Jurkat, Clone E6-1 (cell line): ENCODE measurements around the gene ARHGAP26.

Experiments used
- DNase-seq: peaks from one replicate; pipeline ENCODE4 v3.0.0-alpha.2; 2011; ENCODE audit warnings: low read depth, low spot score
- H3K4me3 ChIP-seq: 2 replicates; pipeline ENCODE4 v1.5.1; 2011; ENCODE audit warnings: mild to moderate bottlenecking, low read length, control low read depth, moderate library complexity

Gene ARHGAP26

DNA sequence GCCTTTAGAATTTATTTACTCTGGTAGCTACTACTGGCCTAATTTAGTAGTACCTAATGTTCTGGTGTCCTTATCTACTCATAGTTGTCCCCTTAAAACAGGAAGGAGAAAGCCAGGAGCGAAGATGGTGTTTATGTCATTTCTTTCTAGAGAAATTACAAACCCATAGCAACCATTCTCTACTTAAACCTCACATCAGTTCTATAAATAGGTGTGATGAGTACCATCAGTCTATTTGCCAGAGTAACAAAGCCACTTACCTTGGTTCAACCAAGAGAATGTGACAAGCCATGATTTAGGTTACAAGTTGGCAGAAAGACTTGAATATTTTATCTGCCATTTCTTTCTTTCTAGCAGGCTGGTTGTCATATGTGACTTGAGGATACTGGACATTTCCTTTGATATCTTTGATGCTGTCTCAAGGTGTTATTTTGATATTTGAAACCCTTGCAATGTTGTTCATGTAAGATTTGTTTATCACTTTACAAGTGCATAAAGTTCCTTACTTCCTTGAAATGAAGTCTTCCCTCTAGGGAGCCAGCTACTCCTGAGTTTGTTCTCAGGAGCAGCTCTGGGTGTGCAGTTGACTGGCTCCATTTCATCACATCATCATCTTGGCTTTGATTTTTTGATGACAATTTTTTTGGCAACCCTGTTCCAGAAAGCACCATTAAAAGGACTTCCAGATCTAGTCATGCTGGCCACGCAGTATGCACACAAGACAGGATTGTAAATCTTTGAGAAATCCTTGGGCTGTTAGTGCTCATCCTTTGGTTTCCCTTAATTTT is 286.8 kb downstream of the ARHGAP26 start:
- no peak overlapping the region for H3K4me3 ChIP-seq
- no peak for DNase-seq

DNA sequence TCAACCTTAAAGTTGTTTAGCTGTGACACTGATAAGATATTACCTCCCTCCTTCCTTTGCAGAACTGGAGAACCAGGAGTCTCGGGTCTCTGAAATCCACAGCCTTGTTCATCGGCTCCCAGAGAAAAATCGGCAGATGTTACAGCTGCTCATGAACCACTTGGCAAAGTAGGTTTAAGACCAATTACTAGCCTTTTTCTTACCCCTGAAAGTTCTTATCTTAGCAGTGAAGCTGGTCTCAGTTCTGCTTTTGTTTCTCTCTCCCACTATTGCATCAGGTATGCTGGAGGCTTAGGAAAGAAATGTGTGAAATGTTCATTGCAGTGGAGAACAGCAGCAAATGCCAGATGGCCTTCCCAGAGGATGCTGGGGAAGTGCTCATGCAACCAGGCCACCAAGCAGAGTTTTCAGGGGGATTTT is 287.4 kb downstream of the ARHGAP26 start:
- DNase-seq: no peak
- no peak overlapping the region for H3K4me3 ChIP-seq

DNA sequence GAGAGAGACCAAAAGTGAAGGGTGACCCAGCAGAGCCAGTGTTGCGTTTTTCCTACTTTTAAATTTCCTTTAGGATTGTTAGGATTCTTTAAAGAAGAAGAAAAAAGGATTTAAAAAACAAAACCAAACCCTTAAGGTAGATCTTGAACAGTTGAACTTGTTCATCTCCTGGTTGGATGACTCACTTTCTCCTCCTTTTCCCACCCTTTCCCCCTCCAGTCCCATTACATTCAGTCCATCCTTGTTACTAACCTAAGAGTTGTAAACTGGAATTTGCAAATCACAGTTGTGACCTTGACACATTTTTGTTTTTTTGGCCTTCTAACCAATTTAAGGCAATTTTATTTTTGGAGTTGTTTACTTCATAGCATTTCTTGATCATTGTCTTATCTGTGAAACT is 289.2 kb downstream of the ARHGAP26 start:
- no peak overlapping the region for H3K4me3 ChIP-seq
- DNase-seq: no peak

DNA sequence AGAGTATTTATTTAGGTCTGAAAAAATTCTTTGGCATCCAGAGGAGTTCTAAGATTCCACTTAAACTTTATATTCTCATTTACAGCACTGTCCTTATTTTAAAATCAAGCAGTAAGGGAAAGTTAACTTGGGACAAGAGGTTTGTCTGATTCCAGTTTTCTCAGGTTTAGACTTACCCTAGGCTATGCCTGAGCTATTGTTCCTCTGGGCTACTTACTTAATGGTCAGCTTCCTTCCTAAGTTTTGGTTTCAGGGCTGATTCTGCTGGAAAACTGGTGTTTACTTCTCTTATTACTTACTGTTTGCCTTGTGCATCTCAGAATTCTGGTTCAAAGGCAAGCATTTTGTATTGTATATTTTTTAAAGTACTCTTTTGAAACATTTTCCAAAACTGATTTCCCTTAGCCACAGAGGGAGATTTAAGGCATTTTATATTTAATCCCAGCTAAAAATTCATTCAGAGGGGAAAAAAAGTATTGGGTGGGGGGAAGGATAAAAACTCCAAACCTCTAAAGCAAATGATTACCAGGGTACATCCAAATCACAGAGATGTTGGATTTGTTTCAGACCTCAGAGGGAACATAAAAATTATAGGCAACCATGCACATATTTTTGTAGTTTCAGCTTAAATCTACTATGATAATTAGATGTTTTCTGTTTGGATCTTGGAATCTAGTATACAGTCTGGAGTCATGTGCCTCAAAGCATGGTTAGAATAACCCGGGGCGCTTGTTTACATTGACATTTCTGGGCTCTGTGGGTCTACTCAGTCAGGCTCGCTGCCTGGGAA is 290.0 kb downstream of the ARHGAP26 start:
- no peak for DNase-seq
- no peak overlapping the region for H3K4me3 ChIP-seq

DNA sequence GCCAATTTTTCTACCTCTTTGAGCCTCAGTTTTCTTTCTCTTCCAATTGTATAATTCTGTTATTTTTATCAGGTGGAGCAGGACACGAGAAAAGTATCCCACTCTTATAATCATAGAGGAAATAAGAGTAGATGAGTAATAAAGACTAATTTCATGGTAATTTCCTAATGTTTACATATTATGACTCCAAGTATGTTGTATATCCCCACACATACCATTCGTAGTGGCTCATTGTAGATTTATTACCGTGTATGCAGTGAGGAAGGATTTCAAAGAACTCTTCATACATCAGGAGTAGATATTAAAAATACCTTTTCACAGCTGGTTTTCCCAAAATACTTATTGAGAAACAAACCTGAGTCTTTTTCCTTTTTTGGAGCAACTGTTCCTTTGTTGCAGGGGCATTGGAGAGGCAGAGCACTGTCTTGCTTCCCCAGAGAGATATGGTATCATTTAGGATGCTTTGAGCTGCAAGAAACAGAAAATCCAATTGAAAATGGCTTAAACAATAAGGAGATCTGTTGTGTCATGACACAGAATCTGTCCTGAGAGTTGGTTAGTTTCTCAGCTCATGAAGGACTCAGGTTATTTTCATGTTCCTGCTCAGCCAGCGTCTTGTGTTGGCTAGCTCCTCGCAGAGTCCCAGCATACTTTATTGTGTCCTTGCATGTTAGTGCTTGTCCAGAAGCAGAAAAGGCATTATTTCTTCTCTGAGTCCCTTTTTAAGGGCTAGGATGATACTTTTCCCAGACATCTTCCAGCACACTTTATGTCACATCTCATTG is 291.2 kb downstream of the ARHGAP26 start:
- no peak for DNase-seq
- H3K4me3 ChIP-seq: no peak overlapping the region

DNA sequence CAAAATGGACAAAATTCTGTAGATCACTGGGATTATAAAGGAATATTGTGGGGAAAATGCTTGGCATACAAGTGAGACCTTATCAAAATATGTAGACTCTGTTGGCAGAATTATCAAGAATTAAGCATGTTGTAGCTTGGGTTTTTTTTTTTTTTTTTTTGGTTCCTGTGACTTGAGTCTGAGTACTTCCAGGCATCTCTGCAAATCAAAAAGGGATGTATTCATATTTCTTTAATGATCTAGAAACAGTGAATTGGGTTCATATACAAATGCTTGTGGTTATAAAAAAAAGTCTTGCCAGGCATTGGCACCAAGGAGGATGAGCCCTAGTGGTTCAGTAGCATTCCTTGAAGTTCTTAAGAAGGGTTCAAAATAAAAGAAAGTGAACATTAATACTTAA is 292.2 kb downstream of the ARHGAP26 start:
- no peak overlapping the region for H3K4me3 ChIP-seq
- DNase-seq: no peak

DNA sequence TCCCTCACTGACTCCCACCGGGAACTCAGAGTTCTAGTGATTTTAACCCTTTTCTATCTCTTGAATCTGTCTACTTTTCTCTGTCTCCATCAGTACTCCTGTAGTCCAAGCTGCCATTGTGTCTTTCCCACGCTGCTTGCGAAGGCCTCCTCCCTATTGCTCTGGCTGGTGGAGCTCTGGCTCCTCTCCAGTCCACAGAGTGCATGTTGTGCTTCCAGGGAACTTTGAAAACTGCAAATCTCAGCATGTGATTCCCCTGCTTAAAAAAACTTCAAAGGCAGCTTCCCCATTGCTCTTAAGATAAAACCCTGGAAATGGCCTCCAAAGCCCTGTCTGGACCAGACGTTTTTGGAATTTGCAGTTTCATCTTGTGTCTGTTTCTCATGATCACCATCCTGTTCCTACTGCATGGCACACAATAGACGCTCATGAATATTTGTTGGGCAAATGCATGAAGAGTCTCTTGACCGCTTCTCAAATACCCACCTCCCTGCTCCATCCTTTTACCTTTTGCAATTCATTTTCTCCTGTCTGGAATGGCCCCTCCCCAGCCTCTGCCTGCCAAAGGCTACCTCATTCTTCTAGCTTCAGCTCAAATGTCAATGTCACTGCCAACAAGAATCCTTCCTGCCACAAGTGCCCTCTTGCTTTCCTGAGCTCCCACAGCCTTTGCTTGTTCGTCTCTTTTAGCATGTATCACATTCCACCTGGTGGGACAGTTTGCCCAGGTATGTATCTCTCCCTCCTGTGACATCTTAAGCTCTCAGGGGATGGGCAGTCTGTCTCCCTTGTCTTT is 293.2 kb downstream of the ARHGAP26 start:
- no peak for DNase-seq
- H3K4me3 ChIP-seq: no peak overlapping the region

DNA sequence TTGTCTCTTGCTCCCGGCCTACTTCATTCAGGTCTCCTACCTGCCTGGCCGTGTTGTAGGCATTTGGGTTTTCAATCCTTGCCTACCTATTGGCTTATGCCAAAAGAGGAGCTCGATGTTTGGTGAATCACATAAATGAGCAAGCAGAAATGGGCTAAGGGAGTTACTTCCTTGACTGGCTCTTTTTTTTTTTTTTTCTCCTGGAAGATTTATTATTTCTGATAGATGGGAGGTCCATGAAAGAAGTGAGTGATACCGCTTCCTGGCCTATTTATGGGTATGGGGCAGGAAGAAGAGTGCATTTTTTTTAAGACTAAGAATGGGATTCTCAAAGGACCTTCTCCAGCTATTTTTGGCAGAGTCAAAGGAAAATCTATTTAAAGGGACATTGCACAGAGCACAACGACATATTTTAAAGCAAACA is 294.1 kb downstream of the ARHGAP26 start:
- DNase-seq: no peak
- H3K4me3 ChIP-seq: no peak overlapping the region

DNA sequence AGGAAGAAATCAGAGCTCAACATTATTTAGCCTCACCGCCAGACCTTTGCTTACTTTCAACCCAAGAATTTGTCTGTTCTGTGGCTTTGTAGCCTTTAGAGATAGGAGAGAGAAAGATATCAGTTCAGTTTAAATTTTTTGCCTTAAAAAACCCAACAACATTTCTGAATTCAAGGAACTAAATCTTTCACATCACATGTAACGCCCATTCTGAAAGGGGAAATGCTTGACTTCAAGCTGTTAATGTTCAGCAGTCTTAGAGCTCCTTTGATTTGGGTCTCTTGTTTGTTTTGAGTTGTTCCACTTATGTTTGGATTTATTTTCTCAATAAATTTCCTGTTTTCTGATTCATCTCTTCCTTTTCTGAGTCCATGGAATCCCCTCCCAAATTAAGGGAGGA is 294.5 kb downstream of the ARHGAP26 start:
- H3K4me3 ChIP-seq: no peak overlapping the region
- no peak for DNase-seq

DNA sequence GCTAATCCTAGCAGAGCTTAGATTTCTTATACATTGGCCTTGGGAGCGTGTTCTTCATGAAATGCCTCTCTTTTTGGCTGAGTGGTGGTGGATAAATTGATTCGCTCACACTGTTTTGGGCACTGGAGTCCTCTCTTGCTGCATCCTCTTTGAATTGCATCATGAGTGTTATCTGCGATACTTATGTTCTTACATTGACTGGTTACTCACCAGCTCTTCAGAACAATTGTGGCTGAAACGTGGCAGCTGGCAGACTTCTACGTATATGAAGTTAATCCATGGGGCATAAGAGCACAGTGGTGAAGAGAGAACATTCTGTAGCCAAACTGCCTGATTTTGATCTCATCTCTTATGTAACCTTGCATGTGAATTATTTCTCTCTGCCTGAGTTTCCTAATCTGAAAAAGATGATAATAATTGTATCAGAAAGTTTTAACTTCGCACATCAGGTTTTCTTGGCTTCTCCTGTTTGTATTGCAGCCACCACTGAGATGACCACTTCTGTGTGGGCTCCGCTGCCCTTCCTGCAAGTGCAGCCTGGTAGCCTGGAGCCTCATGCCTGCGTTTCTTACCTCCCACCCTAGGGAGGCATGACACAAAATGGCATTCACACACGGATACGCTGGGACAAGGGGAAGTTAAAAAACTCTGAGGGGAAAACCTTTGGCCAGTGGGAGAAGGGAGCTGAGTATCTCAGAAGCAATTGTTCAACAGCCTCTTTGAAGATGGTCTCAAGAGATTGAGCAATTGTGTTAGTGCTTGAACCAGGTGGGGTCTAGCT is 295.2 kb downstream of the ARHGAP26 start:
- no peak for DNase-seq
- no peak overlapping the region for H3K4me3 ChIP-seq

DNA sequence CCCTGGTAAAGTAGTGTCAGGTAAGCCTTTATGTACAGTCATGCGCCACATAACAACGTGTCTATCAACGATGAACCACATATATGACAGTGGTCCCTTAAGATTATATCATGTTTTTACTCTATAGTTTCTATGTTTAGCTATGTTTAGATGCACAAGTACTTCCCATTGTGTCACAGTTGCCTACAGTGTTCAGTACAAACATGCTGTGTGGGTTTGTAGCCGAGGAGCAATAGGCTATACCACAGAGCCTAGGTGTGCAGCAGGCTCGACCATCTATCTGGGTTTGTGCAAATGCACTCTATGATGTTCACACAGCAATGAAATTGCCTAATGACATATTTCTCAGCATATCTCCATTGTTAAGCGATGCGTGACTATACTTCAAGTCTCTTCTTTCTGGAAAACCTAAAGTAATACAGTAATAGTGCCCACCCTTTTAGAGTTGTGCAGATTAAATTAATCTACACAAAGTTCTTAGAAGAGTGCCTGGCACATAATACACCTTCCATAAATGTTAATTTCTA is 295.9 kb downstream of the ARHGAP26 start:
- no peak overlapping the region for H3K4me3 ChIP-seq
- DNase-seq: no peak

DNA sequence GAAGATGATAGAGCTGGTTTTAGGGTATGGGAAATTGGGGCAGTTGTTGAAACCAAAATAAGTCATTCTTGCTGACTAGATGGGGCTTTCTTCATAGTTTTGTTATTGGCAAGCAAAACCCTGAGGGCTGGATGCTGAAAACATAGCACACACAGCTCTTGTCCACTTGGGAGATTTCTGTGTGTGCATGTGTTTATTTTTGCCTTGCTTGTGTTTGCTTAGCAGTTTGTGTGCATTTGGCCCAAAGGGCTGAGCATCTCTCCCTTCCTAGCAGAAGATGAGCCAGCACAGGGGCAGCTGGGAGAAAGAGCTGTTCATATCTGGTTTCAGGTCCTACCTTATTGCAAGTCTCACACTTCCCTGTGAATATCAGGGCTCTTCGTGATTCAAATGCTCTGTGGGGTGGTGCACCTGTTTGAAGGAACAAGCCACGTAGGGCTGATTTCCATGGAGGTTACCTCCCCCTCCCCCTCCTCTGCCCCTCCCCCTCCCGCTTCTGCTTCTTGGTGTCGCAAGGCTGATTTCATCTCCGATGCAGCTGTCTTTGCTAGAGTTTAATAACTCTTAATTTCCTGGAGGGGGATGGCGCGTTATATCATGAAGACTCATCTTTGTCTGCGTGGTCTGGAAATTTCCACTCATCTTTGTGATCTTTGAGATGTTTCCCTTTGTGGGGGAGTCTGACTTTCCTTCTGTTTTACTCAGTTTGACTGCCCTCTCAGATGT is 296.5 kb downstream of the ARHGAP26 start:
- peak; percentile 35 for DNase-seq
- H3K4me3 ChIP-seq: no peak overlapping the region

DNA sequence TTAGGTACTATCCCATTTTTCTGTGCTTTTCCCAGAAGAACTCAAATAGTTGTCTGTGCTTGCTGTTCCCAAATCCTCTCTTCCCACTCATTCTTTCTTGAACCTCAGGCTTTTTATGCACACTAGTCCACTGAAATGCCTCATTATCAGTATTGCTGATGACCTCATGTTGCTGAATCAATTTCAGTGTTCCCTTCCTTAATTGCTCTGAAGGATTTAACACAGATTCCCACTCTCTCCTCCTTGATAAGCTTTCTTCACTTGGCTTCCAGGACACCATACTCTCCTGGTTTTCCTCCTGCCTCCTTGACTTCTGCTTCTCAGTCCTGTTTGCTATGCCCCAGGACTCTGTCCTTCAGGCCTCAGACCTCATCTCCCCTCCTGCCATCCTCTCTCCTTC is 298.5 kb downstream of the ARHGAP26 start:
- DNase-seq: no peak
- H3K4me3 ChIP-seq: no peak overlapping the region

DNA sequence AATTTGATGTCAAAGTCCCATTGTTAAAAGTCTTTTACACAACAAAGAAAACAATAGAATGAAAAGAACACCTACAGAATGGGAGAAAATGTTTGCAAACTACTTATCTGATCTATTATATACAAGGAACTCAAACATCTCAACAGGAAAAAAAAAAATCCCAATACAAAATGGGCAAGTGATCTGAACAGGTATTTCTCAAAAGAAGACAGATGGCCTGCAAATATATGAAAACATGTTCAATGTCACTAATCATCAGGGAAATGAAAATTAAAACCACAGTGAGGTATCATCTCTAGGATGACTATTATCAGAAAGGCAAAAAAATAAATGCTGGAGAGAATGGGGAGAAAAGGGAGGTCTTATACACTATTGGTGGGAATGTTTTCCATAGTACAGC is 301.8 kb downstream of the ARHGAP26 start:
- no peak overlapping the region for H3K4me3 ChIP-seq
- DNase-seq: no peak

DNA sequence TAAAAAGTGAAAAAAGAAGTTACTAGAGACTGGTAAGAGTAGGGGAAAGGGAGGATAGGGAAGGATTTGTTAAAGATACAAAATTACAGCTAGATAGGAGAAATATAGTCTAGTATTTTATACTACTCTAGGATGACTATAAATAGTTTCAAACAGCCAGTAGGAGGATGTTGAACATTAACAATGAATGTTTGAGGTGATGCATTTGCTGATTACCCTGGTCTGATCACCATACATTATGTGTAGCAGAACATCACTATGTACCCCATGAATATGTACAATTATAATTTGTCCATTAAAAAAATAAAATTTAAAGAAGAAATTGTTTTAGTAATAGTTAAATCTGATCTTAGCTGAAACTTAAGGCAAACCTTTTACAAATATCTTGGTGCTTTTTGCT is 302.6 kb downstream of the ARHGAP26 start:
- H3K4me3 ChIP-seq: no peak overlapping the region
- no peak for DNase-seq

DNA sequence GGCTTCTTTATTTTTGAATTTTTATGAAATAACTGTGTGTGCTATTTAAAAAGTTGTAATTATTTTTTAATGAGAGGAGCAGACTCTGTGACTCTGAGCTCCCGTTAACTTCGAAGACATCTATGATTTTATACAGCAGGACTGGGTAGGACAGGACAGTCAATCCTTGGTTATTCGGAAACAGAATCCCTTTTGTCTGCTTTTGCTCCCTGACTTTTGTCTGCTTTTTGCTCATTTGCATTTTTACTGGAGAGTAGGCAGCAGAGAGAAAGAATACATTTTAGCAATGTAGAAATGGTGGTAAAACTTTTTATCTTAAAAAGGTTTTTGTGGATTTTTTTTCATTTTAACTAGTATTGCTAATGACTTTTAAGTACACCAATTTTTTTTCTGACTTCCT is 303.6 kb downstream of the ARHGAP26 start:
- no peak overlapping the region for H3K4me3 ChIP-seq
- DNase-seq: no peak

DNA sequence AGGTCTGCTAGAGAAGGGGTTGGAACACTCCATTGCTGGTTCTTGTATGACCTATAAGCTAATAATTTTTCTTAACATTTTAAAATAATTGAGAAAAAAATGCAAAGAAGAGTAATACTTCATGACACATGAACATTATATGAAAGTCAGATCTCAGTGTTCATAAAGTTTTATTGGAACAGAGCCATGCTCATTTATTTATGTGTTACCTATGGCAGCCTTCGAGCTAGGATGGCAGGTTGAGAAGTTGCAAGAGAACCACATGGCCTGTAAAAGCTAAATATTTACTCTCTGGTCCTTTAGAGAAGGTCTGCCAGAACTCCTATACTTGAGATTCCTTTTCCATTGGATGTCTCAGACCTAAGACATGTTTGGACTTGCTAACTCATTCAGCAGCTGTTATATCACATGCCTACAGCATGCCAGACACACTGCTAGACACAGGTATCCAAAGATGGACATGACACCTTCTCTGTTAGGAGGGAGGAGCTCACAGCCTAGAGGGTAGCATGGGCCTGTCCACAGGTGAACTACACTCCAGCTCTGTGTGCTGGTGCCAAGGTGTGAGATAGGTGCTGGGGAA is 304.3 kb downstream of the ARHGAP26 start:
- no peak for DNase-seq
- no peak overlapping the region for H3K4me3 ChIP-seq
